ENCODE measurements around the gene SSR2.
A peak's percentile ranks its signal among the peaks of the same experiment; 100 is the strongest.

SSR2 gene

GRCh38 chr1:155973723-155974122 is 47.0 kb downstream of the SSR2 start:
- DNase-seq (ENCODE audit: low spot score), result no peak

- no peak for DNase-seq (ENCODE audit: low spot score)
These were observed 48.6 kb downstream of the SSR2 start for GRCh38 chr1:155971910-155972809.

- peak; percentile 78 for DNase-seq (ENCODE audit: low spot score)
These were observed 50.1 kb downstream of the SSR2 start for GRCh38 chr1:155970531-155971167.

GRCh38 chr1:155969377-155969791 is 51.4 kb downstream of the SSR2 start:
- DNase-seq (ENCODE audit: low spot score), result no peak

GRCh38 chr1:155968670-155969069 is 52.1 kb downstream of the SSR2 start:
- DNase-seq (ENCODE audit: low spot score), result no peak

- no peak for DNase-seq (ENCODE audit: low spot score)
These were observed 52.7 kb downstream of the SSR2 start for GRCh38 chr1:155968051-155968400.

- no peak for DNase-seq (ENCODE audit: low spot score)
These were observed 53.3 kb downstream of the SSR2 start for GRCh38 chr1:155967341-155968050.

GRCh38 chr1:155966750-155967149 is 54.0 kb downstream of the SSR2 start:
- DNase-seq (ENCODE audit: low spot score), result no peak

- no peak for DNase-seq (ENCODE audit: low spot score)
These were observed 54.6 kb downstream of the SSR2 start for GRCh38 chr1:155966135-155966534.

GRCh38 chr1:155964193-155964592 is 56.6 kb downstream of the SSR2 start:
- no peak for DNase-seq (ENCODE audit: low spot score)

GRCh38 chr1:155962599-155963211 is 58.0 kb downstream of the SSR2 start:
- DNase-seq (ENCODE audit: low spot score), result no peak

- peak; percentile 82 for DNase-seq (ENCODE audit: low spot score)
These were observed 58.8 kb downstream of the SSR2 start for GRCh38 chr1:155961937-155962336.

- no peak for DNase-seq (ENCODE audit: low spot score)
These were observed 60.5 kb downstream of the SSR2 start for GRCh38 chr1:155960081-155960745.

Data from AG08396 (cell line).